Progenitor cell of endocrine pancreas (in vitro differentiated cells): ENCODE data around the gene TLX2. TPM values are rescaled to one million over a fixed set of nuclear protein-coding genes. Genes with fewer than 3 reads are reported as not detected.
A peak's percentile ranks its signal among the peaks of the same experiment; 100 is the strongest.

ENCODE experiments used
- DNase-seq: peaks from one replicate; pipeline ENCODE4 v3.0.0; 2021; ENCODE audit warnings: low spot score; ENCODE audit not compliant: unreplicated experiment
- H3K27ac Mint-ChIP-seq: 2 replicates; pipeline ENCODE4 v1.8.0; 2021; ENCODE audit warnings: mild to moderate bottlenecking, moderate library complexity, mixed read lengths
- H3K27me3 Mint-ChIP-seq: 2 replicates; pipeline ENCODE4 v1.8.0; 2021; ENCODE audit warnings: mixed read lengths
- H3K36me3 Mint-ChIP-seq: 2 replicates; pipeline ENCODE4 v1.8.0; 2022; ENCODE audit warnings: mixed read lengths; ENCODE audit not compliant: insufficient read depth
- H3K4me1 Mint-ChIP-seq: 2 replicates; pipeline ENCODE4 v1.8.0; 2021; ENCODE audit warnings: low read depth, mixed read lengths
- H3K4me3 Mint-ChIP-seq: 2 replicates; pipeline ENCODE4 v1.8.0; 2021; ENCODE audit warnings: low read depth, mild to moderate bottlenecking, moderate library complexity, mixed read lengths
- H3K9me3 Mint-ChIP-seq: 2 replicates; pipeline ENCODE4 v1.8.0; 2021; ENCODE audit warnings: low read depth, mixed read lengths
- total RNA-seq: library from RNA; stranded (reverse); gene quantifications from 2 replicates; pipeline ENCODE4 v1.2.1, GENCODE V29; 2021
- TF ChIP-seq, protein P1 (sequence below): fragments of 200-600 bp; sonication (generic); IDR thresholded peaks from one replicate; pipeline ENCODE4 v1.5.0; 2021; ENCODE audit warnings: antibody characterized with exemption, mild to moderate bottlenecking; ENCODE audit not compliant: unreplicated experiment

Gene TLX2
- total RNA-seq, 1 donor from 2014 or later, result not detected

DNA sequence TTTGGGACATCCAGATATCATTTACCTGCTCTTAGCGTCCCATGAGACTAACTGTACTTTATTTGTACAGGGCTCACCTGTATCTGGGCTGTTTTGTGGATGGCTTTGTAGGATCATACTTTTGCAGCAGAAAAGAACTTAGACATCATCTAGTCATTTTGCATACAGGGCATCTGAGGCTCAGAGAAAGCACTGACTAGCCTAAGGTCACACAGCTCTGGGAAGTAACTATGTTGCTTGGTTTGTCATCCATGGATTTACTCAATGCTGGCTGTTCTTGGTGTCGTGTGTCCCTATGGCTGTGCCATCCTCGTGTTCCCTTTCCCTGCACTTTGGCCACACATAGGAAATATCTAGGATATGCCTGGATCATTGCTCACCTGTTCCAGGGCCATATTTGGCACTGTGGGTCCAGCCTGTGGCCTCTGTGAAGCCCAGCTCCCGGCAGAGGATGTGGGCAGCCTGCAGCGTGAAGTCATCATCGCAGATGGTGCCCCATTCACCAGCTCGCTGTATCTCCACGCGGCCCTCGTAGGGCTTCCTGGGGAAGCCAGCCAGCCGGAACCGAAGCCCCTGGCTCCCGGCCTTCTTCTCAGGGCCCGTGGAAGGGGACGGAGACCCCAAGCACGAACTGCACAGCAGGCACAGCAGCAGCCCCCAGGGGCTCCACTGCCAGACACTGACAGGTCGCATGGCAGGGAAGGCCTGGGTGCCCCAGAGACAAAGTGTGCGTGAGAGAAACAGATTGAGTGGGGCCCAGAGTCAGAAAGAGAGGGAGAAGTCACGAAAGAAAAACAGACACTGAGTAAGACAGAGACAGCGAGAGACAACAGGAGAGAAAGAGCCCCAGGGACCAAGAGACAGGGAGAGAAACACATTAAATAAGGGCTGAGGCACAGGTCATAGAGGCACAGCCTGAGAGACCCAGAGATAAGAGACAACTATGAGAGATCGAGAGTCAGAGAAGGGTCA lies 38.0 kb downstream of the TLX2 start:
- Mint-ChIP-seq H3K4me1 (peaks cover 16% of the 10 kb centered on the region), H3K4me3 (peak overlapping the region; percentile 54), H3K27ac (peak overlapping the region; percentile 22), H3K9me3 (no peaks in the 10 kb centered on the region), H3K27me3 (peaks cover 30% of the 10 kb centered on the region), H3K36me3 (no peaks in the 10 kb centered on the region)
- no peak for DNase-seq
- TF ChIP-seq, protein P1, sequence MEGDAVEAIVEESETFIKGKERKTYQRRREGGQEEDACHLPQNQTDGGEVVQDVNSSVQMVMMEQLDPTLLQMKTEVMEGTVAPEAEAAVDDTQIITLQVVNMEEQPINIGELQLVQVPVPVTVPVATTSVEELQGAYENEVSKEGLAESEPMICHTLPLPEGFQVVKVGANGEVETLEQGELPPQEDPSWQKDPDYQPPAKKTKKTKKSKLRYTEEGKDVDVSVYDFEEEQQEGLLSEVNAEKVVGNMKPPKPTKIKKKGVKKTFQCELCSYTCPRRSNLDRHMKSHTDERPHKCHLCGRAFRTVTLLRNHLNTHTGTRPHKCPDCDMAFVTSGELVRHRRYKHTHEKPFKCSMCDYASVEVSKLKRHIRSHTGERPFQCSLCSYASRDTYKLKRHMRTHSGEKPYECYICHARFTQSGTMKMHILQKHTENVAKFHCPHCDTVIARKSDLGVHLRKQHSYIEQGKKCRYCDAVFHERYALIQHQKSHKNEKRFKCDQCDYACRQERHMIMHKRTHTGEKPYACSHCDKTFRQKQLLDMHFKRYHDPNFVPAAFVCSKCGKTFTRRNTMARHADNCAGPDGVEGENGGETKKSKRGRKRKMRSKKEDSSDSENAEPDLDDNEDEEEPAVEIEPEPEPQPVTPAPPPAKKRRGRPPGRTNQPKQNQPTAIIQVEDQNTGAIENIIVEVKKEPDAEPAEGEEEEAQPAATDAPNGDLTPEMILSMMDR, result no peak

DNA sequence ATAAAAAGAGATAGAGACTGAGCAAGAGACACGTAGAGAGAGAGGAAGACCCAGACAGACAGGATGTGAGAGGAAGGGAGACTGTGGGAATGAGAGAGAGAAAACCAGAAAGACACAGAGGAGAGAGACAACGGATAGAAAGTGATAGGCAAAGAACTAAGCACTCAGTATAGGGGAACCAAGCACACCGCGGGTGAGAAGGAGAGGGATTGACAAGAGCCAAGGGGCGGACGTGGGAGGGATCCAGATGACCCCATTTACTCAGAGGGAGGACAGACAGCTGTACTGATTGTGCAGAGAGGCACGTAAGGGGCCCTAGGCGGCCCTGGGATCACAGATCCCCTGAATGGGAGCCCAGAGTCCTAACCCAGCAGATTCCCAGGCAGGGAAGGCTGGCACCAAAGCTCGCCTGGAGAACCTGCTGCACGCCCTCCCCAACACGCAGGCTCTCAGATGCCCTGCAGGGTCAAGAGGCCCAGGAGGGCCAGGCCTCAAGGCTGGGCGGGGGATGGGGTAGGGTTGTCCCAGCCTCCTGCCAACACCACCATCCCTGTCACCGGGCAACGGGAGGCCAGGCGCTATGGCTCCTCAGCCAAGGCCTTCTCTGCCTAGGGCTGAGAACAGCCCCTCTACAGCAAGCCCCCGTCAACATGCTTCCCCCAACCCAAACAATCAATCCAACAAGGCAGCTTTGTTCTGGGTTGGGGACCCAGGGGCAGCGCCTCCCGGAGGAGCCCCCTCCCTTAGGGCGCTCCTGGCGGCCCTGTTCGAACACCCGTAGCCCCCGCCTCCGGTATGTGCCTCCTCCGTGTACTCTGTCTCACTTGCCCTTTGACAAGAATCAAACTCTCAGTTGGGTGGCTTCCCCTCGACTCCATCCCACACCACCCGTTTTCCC lies 38.9 kb downstream of the TLX2 start:
- H3K27me3 Mint-ChIP-seq, result peaks cover 23% of the 10 kb centered on the region
- TF ChIP-seq, protein P1, result no peak
- no peak for DNase-seq
- no peaks in the 10 kb centered on the region for H3K9me3 Mint-ChIP-seq
- peak overlapping the region; percentile 84 for H3K4me3 Mint-ChIP-seq
- H3K36me3 Mint-ChIP-seq, result no peaks in the 10 kb centered on the region
- peaks cover 16% of the 10 kb centered on the region for H3K4me1 Mint-ChIP-seq
- peak overlapping the region; percentile 97 for H3K27ac Mint-ChIP-seq

DNA sequence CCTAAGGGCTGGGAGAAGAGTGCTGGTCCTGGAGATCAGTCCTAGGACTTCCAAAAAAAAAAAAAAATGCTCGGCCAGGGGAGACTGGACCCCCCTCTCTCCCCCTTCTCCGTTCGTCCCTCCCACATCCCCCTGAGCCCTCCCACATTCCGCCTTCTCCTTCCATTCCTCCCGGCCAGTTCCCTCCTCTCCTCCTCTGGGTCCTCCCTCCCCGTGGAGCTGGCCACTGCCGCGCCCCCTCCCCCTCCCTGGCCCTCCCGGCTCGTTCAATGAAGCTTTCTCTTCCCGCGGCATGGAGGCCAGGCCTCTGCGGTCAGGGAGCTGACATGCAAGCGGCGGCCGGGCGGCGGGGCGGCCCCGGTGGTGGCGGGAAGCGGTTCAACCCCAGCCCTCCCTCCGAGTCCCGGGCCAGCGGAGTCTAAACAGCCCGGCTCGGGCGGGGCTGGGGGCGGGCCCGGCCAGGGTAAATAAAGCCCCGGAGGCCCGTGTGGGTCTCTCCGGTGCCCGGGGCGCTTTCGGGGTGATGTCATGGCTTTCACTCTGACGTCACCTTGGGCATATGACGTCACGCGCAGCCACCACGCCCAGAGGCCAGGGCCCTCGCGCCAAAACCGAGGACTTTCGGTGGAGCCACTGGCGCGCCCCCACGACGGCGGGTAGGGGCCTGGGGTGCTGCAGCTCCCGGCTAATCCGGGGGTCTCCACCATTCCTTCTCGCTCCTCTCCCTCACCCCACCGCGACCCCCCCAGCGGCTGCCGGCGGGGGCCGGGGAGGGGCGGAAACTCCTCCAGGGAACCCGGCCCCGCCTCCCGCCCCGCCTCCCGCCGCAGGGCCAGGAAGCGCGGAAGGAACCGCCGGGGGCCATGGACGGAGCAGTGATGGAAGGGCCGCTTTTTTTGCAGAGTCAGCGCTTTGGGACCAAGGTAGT lies 39.9 kb downstream of the TLX2 start, which contains the start of the genes DOK1 and LOXL3:
Gene DOK1, plus strand, starts transcription at position 829 of the 928 bp plus-strand sequence. Its CDS starts 35 bp downstream, at position 864.
Gene LOXL3, minus strand, starts transcription at position 51 of the 928 bp plus-strand sequence. CDS start 1,308 bp downstream, outside the sequence.
- DNase-seq, result peak; percentile 82
- no peaks in the 10 kb centered on the region for H3K9me3 Mint-ChIP-seq
- H3K27ac Mint-ChIP-seq, result peak within 1 kb of the TSS; percentile 97
- TF ChIP-seq, protein P1, result no peak
- peaks cover 19% of the 10 kb centered on the region for H3K27me3 Mint-ChIP-seq
- peaks cover 18% of the 10 kb centered on the region for H3K4me1 Mint-ChIP-seq
- H3K4me3 Mint-ChIP-seq, result peak within 1 kb of the TSS; percentile 88
- no peaks in the 10 kb centered on the region for H3K36me3 Mint-ChIP-seq

DNA sequence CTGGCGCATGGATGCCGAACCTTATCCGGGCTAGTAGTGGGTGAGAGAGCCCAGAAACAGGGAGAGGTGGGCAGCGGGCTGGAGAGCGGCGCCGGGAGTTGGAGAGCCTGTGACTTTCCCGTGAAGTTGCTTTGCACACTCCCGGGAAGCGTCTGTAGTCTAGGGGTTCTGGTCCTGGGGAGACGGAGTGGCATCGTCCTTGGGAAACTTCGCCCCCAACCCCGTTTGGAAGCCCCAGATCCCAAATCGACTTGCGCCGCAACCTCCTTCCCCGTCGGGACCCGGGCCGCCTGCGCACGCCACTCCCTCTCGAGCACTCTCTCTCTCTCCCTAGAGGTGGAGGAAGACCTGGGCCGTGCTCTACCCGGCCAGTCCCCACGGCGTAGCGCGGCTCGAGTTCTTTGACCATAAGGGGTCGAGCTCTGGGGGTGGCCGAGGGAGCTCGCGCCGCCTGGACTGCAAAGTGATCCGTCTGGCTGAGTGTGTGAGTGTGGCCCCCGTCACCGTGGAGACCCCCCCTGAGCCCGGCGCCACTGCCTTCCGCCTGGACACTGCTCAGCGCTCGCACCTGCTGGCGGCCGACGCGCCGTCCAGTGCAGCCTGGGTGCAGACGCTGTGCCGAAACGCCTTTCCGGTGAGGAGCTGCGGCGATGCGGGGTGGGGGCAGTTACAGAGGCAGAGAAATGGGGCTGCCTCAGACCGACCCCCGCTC lies 40.7 kb downstream of the TLX2 start:
- peak overlapping the region; percentile 96 for H3K27ac Mint-ChIP-seq
- peaks cover 19% of the 10 kb centered on the region for H3K27me3 Mint-ChIP-seq
- no peaks in the 10 kb centered on the region for H3K36me3 Mint-ChIP-seq
- H3K4me1 Mint-ChIP-seq, result peaks cover 16% of the 10 kb centered on the region
- peak; percentile 44 for DNase-seq
- no peaks in the 10 kb centered on the region for H3K9me3 Mint-ChIP-seq
- TF ChIP-seq, protein P1, result peak; percentile 8
- peak overlapping the region; percentile 88 for H3K4me3 Mint-ChIP-seq
